BLaER1 treated with 17β-estradiol and CSF1 and Interleukin-3, amounts not matched to agents 10 nM and 100 nM (cell line): ENCODE measurements around the gene NLN.
A peak's percentile ranks its signal among the peaks of the same experiment; 100 is the strongest.
"Not testable (repeated sequence)": the region's sequence is repeated elsewhere in the genome, so short reads cannot be mapped to it uniquely, and the experiment has no call there.

Experiments
- H3K27ac ChIP-seq, 11 experiments: shearing (Covaris generic); formaldehyde crosslinking; 2 replicates each; pipeline ENCODE4 v1.8.1; 2022
- H3K27me3 ChIP-seq, 11 experiments: shearing (Covaris generic); formaldehyde crosslinking; 2 replicates each; pipeline ENCODE4 v1.8.1; 2022
- H3K36me3 ChIP-seq, 11 experiments: shearing (Covaris generic); formaldehyde crosslinking; 2 replicates each; pipeline ENCODE4 v1.8.1; 2022
- H3K4me1 ChIP-seq, 10 experiments: shearing (Covaris generic); formaldehyde crosslinking; 2 replicates each; pipeline ENCODE4 v1.8.1; 2022
- H3K4me2 ChIP-seq, 11 experiments: shearing (Covaris generic); formaldehyde crosslinking; 2 replicates each; pipeline ENCODE4 v1.8.1; 2022
- H3K4me3 ChIP-seq, 10 experiments: shearing (Covaris generic); formaldehyde crosslinking; 2 replicates each; pipeline ENCODE4 v1.8.1; 2022
- H3K9ac ChIP-seq, 11 experiments: shearing (Covaris generic); formaldehyde crosslinking; 2 replicates each; pipeline ENCODE4 v1.8.1; 2022
- H3K9me3 ChIP-seq, 11 experiments: shearing (Covaris generic); formaldehyde crosslinking; replicated peaks in 1 of 11; 2 replicates each; pipeline ENCODE4 v1.8.1; 2022
- H4K20me1 ChIP-seq, 11 experiments: shearing (Covaris generic); formaldehyde crosslinking; 2 replicates each; pipeline ENCODE4 v1.8.1; 2022
- Cebpa-rat ChIP-seq, 11 experiments: shearing (Covaris generic); IDR thresholded peaks; 2 replicates each; pipeline ENCODE4 v1.8.1; 2022

Gene NLN

DNA sequence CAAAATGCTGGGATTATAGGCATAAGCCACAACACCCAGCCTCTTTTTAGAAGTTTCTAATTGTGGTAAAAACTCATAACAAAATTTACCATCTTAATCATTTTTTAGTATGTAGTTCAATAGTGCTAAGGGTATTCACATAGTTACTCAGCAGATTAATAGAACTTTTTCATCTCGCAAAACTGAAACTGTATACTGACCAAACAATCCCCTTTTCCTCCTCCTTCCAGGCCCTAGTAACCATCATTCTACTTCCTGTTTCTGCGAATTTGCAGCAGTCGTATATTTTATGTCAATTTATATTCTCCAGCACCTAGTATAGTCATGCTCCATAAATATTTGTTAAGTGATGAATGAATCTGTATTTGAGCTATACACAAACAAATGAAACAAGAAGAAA is 118.1 kb downstream of the NLN start:
- Histone ChIP-seq H3K4me2 (peak overlapping the region in 1 of 11 experiments; percentile 27; a peak in 1 of 22 replicates), H3K27me3 (no peaks in the 10 kb centered on the region), H3K4me1 (peaks cover 0 to 10% (median 0%) of the 10 kb centered on the region in 10 experiments; a peak in 4 of 20 replicates), H3K9me3 (peaks cover 0 to 7% (median 0%) of the 10 kb centered on the region in 11 experiments; a peak in 2 of 22 replicates), H4K20me1 (no peaks in the 10 kb centered on the region), H3K4me3 (no peak overlapping the region), H3K9ac (no peak overlapping the region), H3K36me3 (peaks cover 0 to 7% (median 0%) of the 10 kb centered on the region in 11 experiments; a peak in 4 of 22 replicates), H3K27ac (no peak overlapping the region)
- TF ChIP-seq Cebpa-rat (IDR thresholded peaks at IDR 0.05) = no peak

DNA sequence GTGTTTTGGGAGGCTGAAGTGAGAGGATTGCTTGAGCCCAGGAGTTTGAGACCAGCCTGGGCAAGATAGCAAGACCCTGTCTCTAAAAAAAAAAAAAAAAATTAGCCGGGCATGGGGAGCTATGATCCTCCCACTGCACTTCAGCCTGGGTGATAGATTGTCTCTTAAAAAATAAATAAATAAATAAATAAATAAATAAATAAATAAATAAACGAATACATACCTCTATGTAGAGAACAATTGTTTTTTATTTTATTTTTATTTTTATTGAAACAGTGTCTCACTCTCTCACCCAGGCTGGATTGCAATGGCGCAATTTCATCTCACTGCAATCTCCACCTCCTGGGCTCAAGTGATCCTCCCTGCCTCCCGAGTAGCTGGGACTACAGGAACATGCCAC is 122.8 kb downstream of the NLN start:
- not testable (repeated sequence) for H4K20me1 ChIP-seq, H3K4me3 ChIP-seq, H3K36me3 ChIP-seq, H3K27me3 ChIP-seq, H3K4me1 ChIP-seq, H3K9ac ChIP-seq
- Histone ChIP-seq H3K9me3 (peaks cover 0 to 23% (median 8%) of the 10 kb centered on the region in 11 experiments; a peak in 12 of 22 replicates), H3K4me2 (peak overlapping the region in 1 of 11 experiments; percentile 38; a peak in 1 of 22 replicates), H3K27ac (peak overlapping the region in 1 of 11 experiments; percentile 37; a peak in 1 of 22 replicates)

DNA sequence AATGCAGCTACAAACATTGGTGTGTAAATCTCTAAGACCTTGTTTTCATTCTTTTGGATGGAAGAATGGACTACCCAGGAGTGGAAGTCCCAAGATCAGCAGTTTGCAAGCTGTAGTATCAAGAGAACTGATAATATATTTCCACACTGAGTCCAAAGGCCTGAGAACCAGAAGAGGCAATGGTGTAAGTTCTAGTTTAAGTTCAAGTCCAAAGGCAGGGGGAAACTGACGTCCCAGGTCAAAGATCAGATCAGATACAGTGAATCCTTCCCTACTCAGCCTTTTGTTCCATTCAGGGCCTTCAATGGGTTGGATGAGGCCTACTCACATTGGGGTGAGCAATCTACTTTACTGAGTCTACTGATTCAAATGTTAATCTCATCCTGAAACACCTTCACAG is 124.1 kb downstream of the NLN start:
- Histone ChIP-seq H3K27ac (peak overlapping the region in 1 of 11 experiments; percentile 29; a peak in 3 of 22 replicates), H4K20me1 (no peaks in the 10 kb centered on the region), H3K9me3 (peaks cover 0 to 23% (median 8%) of the 10 kb centered on the region in 11 experiments; a peak in 12 of 22 replicates), H3K4me1 (peaks cover 0 to 6% (median 0%) of the 10 kb centered on the region in 10 experiments; a peak in 2 of 20 replicates), H3K4me2 (0 out of 22 replicates have a peak overlapping the region, but pooled peaks of 1 of the 11 experiments have one; percentile 3), H3K4me3 (no peak overlapping the region), H3K27me3 (no peaks in the 10 kb centered on the region), H3K9ac (no peak overlapping the region), H3K36me3 (no peaks in the 10 kb centered on the region)
- TF ChIP-seq Cebpa-rat (IDR thresholded peaks at IDR 0.05) = no peak

DNA sequence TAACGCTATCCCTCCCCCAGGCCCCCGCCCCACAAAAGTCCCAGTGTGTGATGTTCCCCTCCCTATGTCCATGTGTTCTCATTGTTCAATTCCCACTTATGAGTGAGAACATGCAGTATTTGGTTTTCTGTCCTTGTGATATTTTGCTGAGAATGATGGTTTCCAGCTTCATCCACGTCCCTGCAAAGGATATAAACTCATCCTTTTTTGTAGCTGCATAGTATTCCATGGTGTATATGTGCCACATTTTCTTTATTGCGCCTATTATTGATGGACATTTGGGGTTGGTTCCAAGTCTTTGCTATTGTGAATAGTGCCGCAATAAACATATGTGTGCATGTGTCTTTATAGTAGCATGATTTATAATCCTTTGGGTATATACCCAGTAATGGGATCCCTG is 125.0 kb downstream of the NLN start:
- H3K4me3 ChIP-seq, H3K4me1 ChIP-seq, H3K27me3 ChIP-seq, H3K27ac ChIP-seq, H3K36me3 ChIP-seq, H3K4me2 ChIP-seq, H3K9ac ChIP-seq, H4K20me1 ChIP-seq: not testable (repeated sequence)
- peaks cover 0 to 23% (median 8%) of the 10 kb centered on the region in 11 experiments; a peak in 14 of 22 replicates for H3K9me3 ChIP-seq

DNA sequence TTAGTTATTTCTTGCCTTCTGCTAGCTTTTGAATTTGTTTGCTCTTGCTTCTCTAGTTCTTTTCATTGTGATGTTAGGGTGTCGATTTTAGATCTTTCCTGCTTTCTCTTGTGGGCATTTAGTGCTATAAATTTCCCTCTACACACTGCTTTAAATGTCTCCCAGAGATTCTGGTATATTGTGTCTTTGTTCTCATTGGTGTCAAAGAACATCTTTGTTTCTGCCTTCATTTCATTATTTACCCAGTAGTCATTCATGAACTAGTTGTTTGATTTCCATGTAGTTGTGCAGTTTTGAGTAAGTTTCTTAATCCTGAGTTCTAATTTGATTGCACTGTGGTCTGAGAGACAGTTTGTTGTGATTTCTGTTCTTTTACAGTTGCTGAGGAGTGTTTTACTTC is 127.9 kb downstream of the NLN start:
- not testable (repeated sequence) for H3K27me3 ChIP-seq, H3K4me3 ChIP-seq, H3K4me2 ChIP-seq, H3K4me1 ChIP-seq, H3K27ac ChIP-seq, H4K20me1 ChIP-seq, H3K36me3 ChIP-seq, H3K9ac ChIP-seq
- peaks cover 0 to 32% (median 23%) of the 10 kb centered on the region in 11 experiments; a peak in 20 of 22 replicates for H3K9me3 ChIP-seq

DNA sequence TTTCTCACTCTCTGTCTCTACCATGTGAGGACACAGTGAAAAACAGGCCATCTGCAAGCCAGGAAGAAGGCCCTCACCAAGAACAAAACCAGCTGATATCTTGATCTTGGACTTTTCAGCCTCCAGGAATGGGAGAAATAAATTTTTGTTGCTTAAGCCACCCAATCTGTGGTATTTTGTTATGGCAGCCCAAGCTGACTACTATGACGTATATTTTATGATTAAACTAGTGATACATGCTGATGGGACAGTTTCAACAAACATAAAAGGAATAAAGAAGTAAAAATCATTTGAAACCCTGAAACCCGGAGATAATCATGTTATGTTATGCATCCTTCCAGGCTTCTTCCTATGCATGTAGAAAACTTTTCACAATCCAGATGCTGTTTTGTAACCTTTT is 132.9 kb downstream of the NLN start:
- Histone ChIP-seq H3K9me3 (peaks cover 0 to 30% (median 18%) of the 10 kb centered on the region in 11 experiments; a peak in 17 of 22 replicates), H3K27ac (no peak overlapping the region), H3K4me2 (no peak overlapping the region), H4K20me1 (no peaks in the 10 kb centered on the region), H3K9ac (no peak overlapping the region), H3K4me3 (no peak overlapping the region), H3K27me3 (no peaks in the 10 kb centered on the region), H3K36me3 (no peaks in the 10 kb centered on the region), H3K4me1 (peaks cover 9 to 18% (median 10%) of the 10 kb centered on the region in 10 experiments)
- TF ChIP-seq Cebpa-rat (IDR thresholded peaks at IDR 0.05) = no peak

DNA sequence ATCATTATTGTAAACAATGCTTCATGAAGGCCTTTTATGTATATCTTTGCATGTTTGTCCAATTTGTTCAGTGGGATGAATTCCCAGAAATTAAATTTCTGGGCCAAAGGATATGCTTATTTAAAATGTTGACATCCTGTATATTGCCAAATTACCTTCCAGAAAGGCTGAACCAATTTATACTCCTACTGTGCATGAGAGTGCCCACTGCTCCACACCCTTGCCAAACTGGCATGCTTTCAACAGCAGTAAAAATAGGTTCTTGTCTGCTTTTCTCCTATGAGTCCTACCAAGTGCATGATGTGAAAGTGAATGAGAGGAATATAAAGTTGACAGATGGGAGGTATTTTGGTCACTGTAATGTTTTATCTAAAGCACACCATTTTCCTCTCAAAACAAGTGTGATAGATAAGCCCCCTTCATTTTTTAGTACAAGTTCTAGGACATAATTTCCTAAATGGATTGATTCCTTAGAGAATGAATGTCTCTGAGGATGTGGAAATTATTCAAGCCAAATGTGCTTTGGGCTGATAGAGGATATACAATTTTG is 133.8 kb downstream of the NLN start:
- Histone ChIP-seq H3K27me3 (no peaks in the 10 kb centered on the region), H3K9ac (no peak overlapping the region), H3K4me3 (no peak overlapping the region), H3K4me1 (peaks cover 9 to 18% (median 10%) of the 10 kb centered on the region in 10 experiments), H3K27ac (no peak overlapping the region), H3K36me3 (no peaks in the 10 kb centered on the region), H3K9me3 (peaks cover 0 to 30% (median 25%) of the 10 kb centered on the region in 11 experiments; a peak in 18 of 22 replicates), H4K20me1 (no peaks in the 10 kb centered on the region), H3K4me2 (no peak overlapping the region)
- TF ChIP-seq Cebpa-rat (IDR thresholded peaks at IDR 0.05) = no peak

DNA sequence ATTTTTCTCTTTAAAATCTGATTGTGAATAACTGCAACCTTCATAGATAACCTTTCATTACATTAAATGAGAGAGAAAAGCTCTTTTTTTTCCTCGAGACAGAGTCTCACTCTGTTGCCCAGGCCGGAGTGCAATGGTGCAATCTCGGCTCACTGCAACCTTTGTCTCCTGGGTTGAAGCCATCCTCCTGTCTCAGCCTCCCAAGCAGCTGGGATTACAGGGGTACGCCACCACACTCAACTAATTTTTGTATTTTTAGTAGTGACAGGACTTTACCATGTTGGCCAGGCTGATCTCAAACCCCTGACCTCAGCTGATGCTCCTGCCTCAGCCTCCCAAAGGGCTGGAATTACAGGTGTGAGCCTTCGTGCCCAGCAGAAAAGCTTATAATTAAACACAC is 134.5 kb downstream of the NLN start:
- Histone ChIP-seq H3K36me3 (no peaks in the 10 kb centered on the region), H3K27me3 (no peaks in the 10 kb centered on the region), H3K9ac (no peak overlapping the region), H3K4me1 (peaks cover 9 to 18% (median 10%) of the 10 kb centered on the region in 10 experiments), H4K20me1 (no peaks in the 10 kb centered on the region), H3K4me3 (no peak overlapping the region), H3K9me3 (peaks cover 0 to 30% (median 22%) of the 10 kb centered on the region in 11 experiments; a peak in 18 of 22 replicates), H3K27ac (no peak overlapping the region), H3K4me2 (no peak overlapping the region)
- no peak for TF ChIP-seq Cebpa-rat (IDR thresholded peaks at IDR 0.05)

DNA sequence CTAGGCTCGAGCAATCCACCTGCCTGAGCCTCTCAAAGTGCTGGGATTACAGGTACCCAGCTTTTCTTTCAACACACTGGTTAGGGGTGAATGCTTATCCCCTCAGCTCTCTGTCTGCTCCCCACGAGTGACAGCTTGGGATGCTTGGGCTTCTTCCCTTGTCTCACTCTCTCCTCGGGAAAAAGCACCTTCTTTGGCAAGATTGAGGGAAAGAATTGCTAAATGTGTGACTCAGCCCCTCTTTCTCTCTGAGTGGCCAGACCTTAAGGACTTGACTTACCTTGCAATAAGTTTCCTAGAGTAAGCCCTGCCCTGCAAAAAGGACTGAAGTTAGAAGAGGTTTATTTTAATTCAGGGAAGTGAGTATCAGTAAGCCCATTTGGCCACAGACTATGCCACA is 136.3 kb downstream of the NLN start:
- H3K9ac ChIP-seq = no peak overlapping the region
- TF ChIP-seq Cebpa-rat (IDR thresholded peaks at IDR 0.05) = no peak

DNA sequence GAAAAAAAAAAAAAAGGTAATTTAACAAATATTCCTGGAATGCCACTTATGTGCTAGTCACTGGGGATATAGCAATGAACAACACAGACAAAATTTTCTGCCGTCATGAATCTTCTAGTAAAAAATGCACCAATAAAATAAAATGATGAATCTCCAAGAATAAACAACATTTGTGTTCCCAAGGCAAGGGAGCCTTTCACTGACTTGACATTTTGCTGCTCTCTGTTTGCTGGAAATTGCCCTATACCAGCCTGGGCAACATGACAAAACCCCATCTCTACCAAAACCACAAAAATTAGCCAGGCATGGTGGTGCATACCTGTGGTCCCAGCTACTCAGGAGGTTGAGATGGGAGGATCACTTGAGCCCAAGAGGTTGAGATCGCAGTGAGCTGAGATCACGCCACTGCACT is 139.8 kb downstream of the NLN start:
- H3K4me2 ChIP-seq = no peak overlapping the region
- H3K4me1 ChIP-seq = peaks cover 9 to 14% (median 10%) of the 10 kb centered on the region in 10 experiments
- H3K27ac ChIP-seq = no peak overlapping the region

More for the DNA sequence above, 136.3 kb downstream of the NLN start:
- Histone ChIP-seq H4K20me1 (no peaks in the 10 kb centered on the region), H3K36me3 (no peaks in the 10 kb centered on the region), H3K4me2 (peak overlapping the region; percentile 32 to 64 (median 56)), H3K4me1 (peaks cover 9 to 14% (median 10%) of the 10 kb centered on the region in 10 experiments), H3K9me3 (peaks cover 0 to 19% (median 11%) of the 10 kb centered on the region in 11 experiments; a peak in 11 of 22 replicates), H3K4me3 (no peak overlapping the region), H3K27ac (no peak overlapping the region), H3K27me3 (no peaks in the 10 kb centered on the region)

More for the DNA sequence above, 139.8 kb downstream of the NLN start:
- H3K9me3 ChIP-seq = peaks cover 0 to 19% (median 7%) of the 10 kb centered on the region in 11 experiments; a peak in 7 of 22 replicates
- TF ChIP-seq Cebpa-rat (IDR thresholded peaks at IDR 0.05) = no peak
- H3K27me3 ChIP-seq = no peaks in the 10 kb centered on the region
- H3K9ac ChIP-seq = no peak overlapping the region
- no peaks in the 10 kb centered on the region for H3K36me3 ChIP-seq
- no peak overlapping the region for H3K4me3 ChIP-seq
- H4K20me1 ChIP-seq = no peaks in the 10 kb centered on the region
